ENCODE results near the gene SMG1. TPM values are rescaled to one million over a fixed set of nuclear protein-coding genes. Genes with fewer than 3 reads are reported as not detected.
"Not testable (repeated sequence)": the region's sequence is repeated elsewhere in the genome, so short reads cannot be mapped to it uniquely, and the experiment has no call there.

SMG1 gene
- total RNA-seq (57.0 and 59.8 TPM in 2 replicates), polyA plus RNA-seq (9.9 and 13.9 TPM in 2 replicates)

- under 1% methylated on average over 34 of the region's 104 CpGs for WGBS (ENCODE audit: low lambda C conversion rate, missing lambda C conversion rate)
- peaks cover 33% of the 10 kb centered on the region for H4K20me1 ChIP-seq (ENCODE audit: insufficient read depth, poor library complexity, severe bottlenecking)
- peak within 1 kb of the TSS; percentile 93 for H3K4me3 ChIP-seq
- H3K27ac ChIP-seq, result peak within 1 kb of the TSS; percentile 97
- H3K27me3 ChIP-seq; H3K36me3 ChIP-seq (replicated peaks; ENCODE audit: insufficient read depth, low read depth); H3K9me3 ChIP-seq (ENCODE audit: low read depth); H3K4me1 ChIP-seq (ENCODE audit: insufficient read depth); H3K9me2 ChIP-seq (replicated peaks; ENCODE audit: insufficient read depth): not testable (repeated sequence)
- H3K79me2 ChIP-seq, result peaks cover 41% of the 10 kb centered on the region
- peak within 1 kb of the TSS; percentile 96 for H2AFZ ChIP-seq
- H3K4me2 ChIP-seq, result peak within 1 kb of the TSS; percentile 87
- DNase-seq (ENCODE audit: low spot score), result peak; percentile 98
Measured at GRCh38 chr16:18925986-18926865, at the start of gene SMG1. TSS of gene SMG1 (minus strand) at chr16:18926408. CDS start at chr16:18926041, 367 bp downstream.

DNA sequence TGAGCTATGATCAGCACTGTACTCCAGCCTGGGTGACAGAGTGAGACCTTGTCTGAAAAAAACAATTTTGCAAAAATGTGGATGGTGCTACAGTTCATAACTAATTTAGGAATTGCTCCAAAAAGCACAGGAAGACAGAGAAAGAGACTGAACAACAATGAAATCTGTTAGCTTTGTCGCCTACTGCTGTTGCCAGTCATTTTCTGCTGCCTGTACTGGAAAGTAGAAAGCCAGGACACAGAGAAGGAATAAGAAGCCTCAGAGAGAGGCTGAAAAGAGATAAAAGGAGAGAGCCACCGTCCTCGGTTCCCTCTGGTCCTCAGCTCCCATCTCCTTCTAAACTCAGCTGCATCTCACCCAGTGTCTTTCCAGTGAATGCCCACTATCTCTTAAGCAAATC lies 48.9 kb upstream of the SMG1 start:
- H3K27ac ChIP-seq, result no peak overlapping the region
- H3K36me3 ChIP-seq (replicated peaks; ENCODE audit: insufficient read depth, low read depth), result no peaks in the 10 kb centered on the region
- no peak overlapping the region for H3K4me3 ChIP-seq
- H3K4me2 ChIP-seq, result no peak overlapping the region
- H3K4me1 ChIP-seq (ENCODE audit: insufficient read depth), result no peaks in the 10 kb centered on the region
- no peaks in the 10 kb centered on the region for H3K9me2 ChIP-seq (replicated peaks; ENCODE audit: insufficient read depth)
- no peaks in the 10 kb centered on the region for H4K20me1 ChIP-seq (ENCODE audit: insufficient read depth, poor library complexity, severe bottlenecking)
- WGBS (ENCODE audit: low lambda C conversion rate, missing lambda C conversion rate), result 54% methylated on average over 3 of the region's 3 CpGs
- DNase-seq (ENCODE audit: low spot score), result no peak
- H3K27me3 ChIP-seq, result peaks cover 10% of the 10 kb centered on the region
- TF ChIP-seq CTCF (IDR thresholded peaks at IDR 0.05; ENCODE audit: poor library complexity) (no peak), EZH2 (IDR thresholded peaks at IDR 0.05; ENCODE audit: borderline replicate concordance) (no peak), EZH2phosphoT487 (IDR thresholded peaks at IDR 0.05; ENCODE audit: low read depth, severe bottlenecking, unreplicated experiment) (no peak)
- no peaks in the 10 kb centered on the region for H3K9me3 ChIP-seq (ENCODE audit: low read depth)
- no peaks in the 10 kb centered on the region for H3K79me2 ChIP-seq
- no peak overlapping the region for H2AFZ ChIP-seq

DNA sequence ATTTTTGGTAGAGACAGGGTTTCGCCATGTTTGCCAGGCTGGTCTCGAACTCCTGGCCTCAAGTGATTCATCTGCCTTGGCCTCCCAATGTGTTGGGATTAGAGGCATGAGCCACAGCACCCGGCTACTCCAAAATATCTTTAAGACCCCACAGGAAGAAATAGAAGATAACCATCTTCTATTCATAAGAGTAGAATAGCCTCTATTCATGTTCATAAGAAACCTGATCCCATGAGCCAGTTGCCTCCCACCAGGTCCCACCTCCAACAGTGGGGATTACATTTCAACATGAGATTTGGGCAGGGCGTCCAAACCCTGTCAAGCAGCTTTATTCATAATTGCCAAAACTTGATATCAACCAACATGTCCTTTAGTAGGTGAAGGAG lies 43.6 kb upstream of the SMG1 start:
- Histone ChIP-seq H3K4me3 (no peak overlapping the region), H3K36me3 (replicated peaks; ENCODE audit: insufficient read depth, low read depth) (no peaks in the 10 kb centered on the region), H3K9me2 (replicated peaks; ENCODE audit: insufficient read depth) (no peaks in the 10 kb centered on the region), H3K27me3 (no peaks in the 10 kb centered on the region), H2AFZ (no peak overlapping the region), H3K4me1 (ENCODE audit: insufficient read depth) (no peaks in the 10 kb centered on the region), H4K20me1 (ENCODE audit: insufficient read depth, poor library complexity, severe bottlenecking) (no peaks in the 10 kb centered on the region), H3K9me3 (ENCODE audit: low read depth) (no peaks in the 10 kb centered on the region), H3K27ac (no peak overlapping the region), H3K4me2 (no peak overlapping the region), H3K79me2 (no peaks in the 10 kb centered on the region)
- WGBS (ENCODE audit: low lambda C conversion rate, missing lambda C conversion rate), result 79% methylated on average over 4 of the region's 4 CpGs
- TF ChIP-seq EZH2phosphoT487 (IDR thresholded peaks at IDR 0.05; ENCODE audit: low read depth, severe bottlenecking, unreplicated experiment), result no peak
- no peak for TF ChIP-seq EZH2 (IDR thresholded peaks at IDR 0.05; ENCODE audit: borderline replicate concordance)
- TF ChIP-seq CTCF (IDR thresholded peaks at IDR 0.05; ENCODE audit: poor library complexity), result no peak
- DNase-seq (ENCODE audit: low spot score), result no peak

DNA sequence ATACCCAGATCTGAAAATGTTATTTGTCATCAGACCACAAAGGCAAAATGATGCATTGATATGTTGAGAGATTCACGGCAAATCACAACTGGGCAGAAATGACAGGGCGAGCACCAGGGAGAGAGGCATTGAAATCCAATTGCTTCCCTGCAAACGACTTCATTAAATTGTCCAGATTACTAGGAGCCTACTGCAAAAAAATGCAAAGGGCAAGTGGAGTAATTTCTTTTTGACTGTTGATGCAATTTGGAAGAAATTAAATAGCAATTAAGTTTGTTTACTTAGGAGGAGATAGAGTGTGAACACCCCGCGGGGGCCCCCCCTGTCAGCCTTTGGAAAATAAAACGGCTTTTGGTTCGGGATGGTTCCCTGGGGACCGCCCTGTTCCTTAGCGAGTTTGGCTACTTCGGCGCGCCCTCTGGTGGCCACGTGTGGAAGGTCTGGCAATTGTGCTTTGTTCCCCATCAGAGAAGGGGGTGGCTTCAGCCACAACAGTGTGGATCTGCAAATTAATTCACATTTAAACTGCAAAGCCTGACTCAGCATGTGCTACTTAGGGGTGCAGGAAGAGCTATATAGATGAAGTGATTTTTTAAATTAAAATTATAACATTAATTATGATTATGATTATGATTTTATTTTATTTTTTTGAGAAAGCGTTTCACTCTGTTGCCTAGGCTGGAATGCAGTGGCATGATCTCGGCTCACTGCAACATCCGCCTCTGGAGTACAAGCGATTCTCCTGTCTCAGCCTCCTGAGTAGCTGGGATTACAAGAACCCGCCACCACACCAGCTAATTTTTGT lies 43.0 kb upstream of the SMG1 start:
- TF ChIP-seq EZH2phosphoT487 (IDR thresholded peaks at IDR 0.05; ENCODE audit: low read depth, severe bottlenecking, unreplicated experiment) (no peak), CTCF (IDR thresholded peaks at IDR 0.05; ENCODE audit: poor library complexity) (peak; percentile 96)
- H3K27me3 ChIP-seq, result no peaks in the 10 kb centered on the region
- no peak overlapping the region for H3K27ac ChIP-seq
- H4K20me1 ChIP-seq (ENCODE audit: insufficient read depth, poor library complexity, severe bottlenecking), result no peaks in the 10 kb centered on the region
- peak; percentile 88 for DNase-seq (ENCODE audit: low spot score)
- no peaks in the 10 kb centered on the region for H3K4me1 ChIP-seq (ENCODE audit: insufficient read depth)
- no peaks in the 10 kb centered on the region for H3K9me2 ChIP-seq (replicated peaks; ENCODE audit: insufficient read depth)
- H3K9me3 ChIP-seq (ENCODE audit: low read depth), result no peaks in the 10 kb centered on the region
- no peaks in the 10 kb centered on the region for H3K36me3 ChIP-seq (replicated peaks; ENCODE audit: insufficient read depth, low read depth)
- WGBS (ENCODE audit: low lambda C conversion rate, missing lambda C conversion rate), result 33% methylated on average over 18 of the region's 18 CpGs
- no peaks in the 10 kb centered on the region for H3K79me2 ChIP-seq
- peak overlapping the region; percentile 32 for H2AFZ ChIP-seq
- H3K4me2 ChIP-seq, result peak overlapping the region; percentile 82
- no peak overlapping the region for H3K4me3 ChIP-seq

All from hepatocyte (in vitro differentiated cells).